MM.1S (cell line): ENCODE measurements around the gene GAS7.

Experiments used
- DNase-seq: peaks from one replicate; pipeline ENCODE4 v3.0.0-alpha.2; 2015
- H2AFZ ChIP-seq: fragments of 300-600 bp; sonication (generic); 2 replicates; pipeline ENCODE4 v1.6.0; 2016; ENCODE audit warnings: antibody characterized with exemption, low read length
- H3F3A ChIP-seq: fragments of 300-600 bp; sonication (generic); 2 replicates; pipeline ENCODE4 v1.6.1; 2016; ENCODE audit warnings: mild to moderate bottlenecking, antibody characterized with exemption, low read length, moderate library complexity, mixed read lengths; ENCODE audit not compliant: insufficient read depth
- H3K27ac ChIP-seq: fragments of 300-600 bp; sonication (generic); 2 replicates; pipeline ENCODE4 v1.5.1; 2016; ENCODE audit warnings: mild to moderate bottlenecking, low read length
- H3K27me3 ChIP-seq: fragments of 300-600 bp; sonication (generic); replicated peaks from 2 replicates; pipeline ENCODE4 v1.6.0; 2016; ENCODE audit warnings: low read length; ENCODE audit not compliant: insufficient read depth
- H3K36me3 ChIP-seq: fragments of 300-600 bp; sonication (generic); replicated peaks from 2 replicates; pipeline ENCODE4 v1.6.1; 2016; ENCODE audit warnings: mild to moderate bottlenecking, low read length, mixed read lengths; ENCODE audit not compliant: insufficient read depth
- H3K4me1 ChIP-seq: fragments of 300-600 bp; sonication (generic); 2 replicates; pipeline ENCODE4 v1.6.1; 2016; ENCODE audit warnings: low read length, mixed read lengths
- H3K4me2 ChIP-seq: fragments of 300-600 bp; sonication (generic); 2 replicates; pipeline ENCODE4 v1.6.0; 2016; ENCODE audit warnings: low read depth, low read length
- H3K4me3 ChIP-seq: fragments of 300-600 bp; sonication (generic); 2 replicates; pipeline ENCODE4 v1.5.1; 2016; ENCODE audit warnings: low read length, mixed read lengths
- H3K79me2 ChIP-seq: fragments of 300-600 bp; sonication (generic); 2 replicates; pipeline ENCODE4 v1.6.1; 2016; ENCODE audit warnings: mixed run types, low read length, mixed read lengths
- H3K9ac ChIP-seq: fragments of 300-600 bp; sonication (generic); 2 replicates; pipeline ENCODE4 v1.6.1; 2016; ENCODE audit warnings: low read length, mixed read lengths
- H3K9me2 ChIP-seq: fragments of 300-600 bp; sonication (generic); replicated peaks from 2 replicates; pipeline ENCODE4 v1.6.1; 2016; ENCODE audit warnings: mild to moderate bottlenecking, low read length, mixed read lengths; ENCODE audit not compliant: insufficient read depth
- H3K9me3 ChIP-seq: fragments of 300-600 bp; sonication (generic); replicated peaks from 2 replicates; pipeline ENCODE4 v1.6.1; 2016; ENCODE audit warnings: mild to moderate bottlenecking, low read length, mixed read lengths; ENCODE audit not compliant: insufficient read depth
- H4K20me1 ChIP-seq: fragments of 300-600 bp; sonication (generic); 2 replicates; pipeline ENCODE4 v1.6.1; 2016; ENCODE audit warnings: mild to moderate bottlenecking, low read length, moderate library complexity, mixed read lengths; ENCODE audit not compliant: insufficient read depth
- EZH2 ChIP-seq: fragments of 300-600 bp; sonication (generic); optimal IDR thresholded peaks from 2 replicates; pipeline ENCODE3; 2017; ENCODE audit warnings: low read depth, mild to moderate bottlenecking, antibody characterized with exemption, low read length, mixed read lengths
- EZH2phosphoT487 ChIP-seq: fragments of 300-600 bp; sonication (generic); IDR thresholded peaks from 2 replicates; pipeline ENCODE4 v1.6.1; 2018; ENCODE audit warnings: antibody characterized with exemption, low read length
- TF ChIP-seq, protein P1 (sequence below): fragments of 300-600 bp; sonication (generic); IDR thresholded peaks from 2 replicates; pipeline ENCODE4 v1.5.1; 2016; ENCODE audit warnings: antibody characterized with exemption, low read length, mixed read lengths

GAS7 gene

DNA sequence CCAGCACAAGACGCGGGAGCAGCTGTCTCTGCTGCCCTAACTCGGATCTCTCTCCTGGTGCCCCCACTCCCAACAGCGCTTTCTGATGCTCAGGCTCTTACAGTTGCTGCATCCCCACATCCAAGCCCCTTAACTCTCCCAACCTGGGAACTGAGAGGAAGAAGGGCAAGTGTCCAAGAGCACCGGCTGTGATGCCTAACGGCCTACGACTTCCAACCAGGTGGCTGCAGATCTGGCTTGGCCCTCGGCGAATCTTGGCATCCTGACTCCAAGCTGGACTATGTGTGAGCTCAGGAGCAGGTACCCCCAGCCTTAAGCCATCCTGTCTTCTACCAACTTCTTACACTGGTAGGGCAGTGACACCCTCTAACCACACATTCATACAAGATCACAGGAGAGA lies 255.1 kb downstream of the GAS7 start:
- Histone ChIP-seq H3K4me3 (no peak overlapping the region), H3K27me3 (no peaks in the 10 kb centered on the region), H3K79me2 (no peaks in the 10 kb centered on the region), H2AFZ (no peak overlapping the region), H3K4me2 (no peak overlapping the region), H3F3A (no peaks in the 10 kb centered on the region), H3K4me1 (no peaks in the 10 kb centered on the region), H3K9me2 (no peaks in the 10 kb centered on the region), H3K27ac (no peak overlapping the region), H3K9ac (no peak overlapping the region), H3K36me3 (no peaks in the 10 kb centered on the region), H3K9me3 (no peaks in the 10 kb centered on the region), H4K20me1 (no peaks in the 10 kb centered on the region)
- TF ChIP-seq EZH2phosphoT487 (no peak), EZH2 (no peak)
- TF ChIP-seq, protein P1, sequence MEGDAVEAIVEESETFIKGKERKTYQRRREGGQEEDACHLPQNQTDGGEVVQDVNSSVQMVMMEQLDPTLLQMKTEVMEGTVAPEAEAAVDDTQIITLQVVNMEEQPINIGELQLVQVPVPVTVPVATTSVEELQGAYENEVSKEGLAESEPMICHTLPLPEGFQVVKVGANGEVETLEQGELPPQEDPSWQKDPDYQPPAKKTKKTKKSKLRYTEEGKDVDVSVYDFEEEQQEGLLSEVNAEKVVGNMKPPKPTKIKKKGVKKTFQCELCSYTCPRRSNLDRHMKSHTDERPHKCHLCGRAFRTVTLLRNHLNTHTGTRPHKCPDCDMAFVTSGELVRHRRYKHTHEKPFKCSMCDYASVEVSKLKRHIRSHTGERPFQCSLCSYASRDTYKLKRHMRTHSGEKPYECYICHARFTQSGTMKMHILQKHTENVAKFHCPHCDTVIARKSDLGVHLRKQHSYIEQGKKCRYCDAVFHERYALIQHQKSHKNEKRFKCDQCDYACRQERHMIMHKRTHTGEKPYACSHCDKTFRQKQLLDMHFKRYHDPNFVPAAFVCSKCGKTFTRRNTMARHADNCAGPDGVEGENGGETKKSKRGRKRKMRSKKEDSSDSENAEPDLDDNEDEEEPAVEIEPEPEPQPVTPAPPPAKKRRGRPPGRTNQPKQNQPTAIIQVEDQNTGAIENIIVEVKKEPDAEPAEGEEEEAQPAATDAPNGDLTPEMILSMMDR: no peak
- DNase-seq: no peak

DNA sequence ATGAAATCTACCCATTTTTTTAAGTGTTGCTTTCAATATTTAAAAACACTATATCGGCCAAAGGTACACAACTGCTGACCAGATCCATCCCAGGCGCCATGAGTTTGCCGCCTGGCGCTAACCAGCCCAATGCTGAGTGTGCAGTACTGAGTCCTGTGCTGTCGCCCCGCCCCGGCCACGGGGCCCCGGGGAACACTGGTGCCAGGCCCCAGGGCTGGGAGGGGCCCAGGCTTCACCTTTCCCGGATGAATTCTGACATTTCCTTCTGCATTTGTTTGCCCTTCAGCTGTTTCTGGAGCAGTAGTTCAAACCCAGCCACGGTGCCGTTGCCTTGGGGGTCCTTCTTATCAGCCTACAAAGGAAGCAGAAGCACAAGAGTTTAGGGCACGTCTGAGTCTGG lies 255.5 kb downstream of the GAS7 start:
- H3K9me2 ChIP-seq: no peaks in the 10 kb centered on the region
- no peaks in the 10 kb centered on the region for H3K27me3 ChIP-seq
- no peak overlapping the region for H3K27ac ChIP-seq
- no peak overlapping the region for H3K9ac ChIP-seq
- no peak overlapping the region for H3K4me2 ChIP-seq
- no peaks in the 10 kb centered on the region for H3K36me3 ChIP-seq
- no peak overlapping the region for H3K4me3 ChIP-seq
- no peak for DNase-seq
- H4K20me1 ChIP-seq: no peaks in the 10 kb centered on the region
- TF ChIP-seq EZH2phosphoT487 (no peak), EZH2 (no peak)
- TF ChIP-seq, protein P1: no peak
- H3F3A ChIP-seq: no peaks in the 10 kb centered on the region
- no peaks in the 10 kb centered on the region for H3K4me1 ChIP-seq
- no peaks in the 10 kb centered on the region for H3K9me3 ChIP-seq
- H3K79me2 ChIP-seq: no peaks in the 10 kb centered on the region
- no peak overlapping the region for H2AFZ ChIP-seq

DNA sequence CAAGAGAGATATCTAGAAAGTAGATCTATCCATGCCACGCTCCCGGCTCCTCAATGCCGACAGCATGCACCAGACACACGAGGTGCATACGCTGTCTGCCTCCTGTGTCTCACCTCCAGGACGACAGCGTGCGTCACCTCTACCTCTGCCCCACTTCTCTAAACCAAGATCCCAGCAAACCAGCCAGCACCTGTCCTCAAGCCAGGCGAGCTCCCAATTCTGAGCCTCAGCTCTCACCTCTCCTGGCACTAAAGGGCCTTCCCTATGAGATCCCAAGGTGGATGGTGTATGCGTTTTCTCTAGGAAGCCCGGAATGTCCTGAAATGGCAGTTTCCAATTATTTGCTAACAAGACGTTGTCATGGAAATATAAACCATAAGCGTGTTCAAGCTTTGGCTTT lies 257.1 kb downstream of the GAS7 start:
- Histone ChIP-seq H3K9ac (no peak overlapping the region), H3K4me1 (no peaks in the 10 kb centered on the region), H3K4me3 (no peak overlapping the region), H3K9me3 (no peaks in the 10 kb centered on the region), H3K36me3 (no peaks in the 10 kb centered on the region), H3K9me2 (no peaks in the 10 kb centered on the region), H4K20me1 (no peaks in the 10 kb centered on the region), H3K27me3 (no peaks in the 10 kb centered on the region), H3K79me2 (no peaks in the 10 kb centered on the region), H3K27ac (no peak overlapping the region), H3K4me2 (no peak overlapping the region), H2AFZ (no peak overlapping the region), H3F3A (no peaks in the 10 kb centered on the region)
- no peak for TF ChIP-seq EZH2phosphoT487
- no peak for DNase-seq

DNA sequence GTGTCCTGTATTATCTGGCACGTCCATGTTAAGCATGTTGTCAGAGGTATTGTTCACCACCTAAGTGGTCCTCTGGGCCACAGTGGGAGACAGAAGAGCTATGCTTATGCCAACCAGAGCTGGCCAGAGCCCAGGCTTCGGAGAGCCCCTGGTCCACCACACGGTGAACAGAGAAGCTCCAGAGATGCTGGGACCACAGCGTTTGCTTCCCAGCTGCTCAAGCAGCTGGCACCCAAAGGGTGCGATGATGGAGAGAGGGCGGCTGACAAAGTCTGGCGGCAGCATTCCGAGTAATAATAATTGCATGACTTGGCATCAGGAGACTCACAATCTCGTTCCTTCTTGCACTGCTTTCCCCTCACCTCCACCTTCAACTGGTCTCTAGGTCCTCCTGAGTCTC lies 257.6 kb downstream of the GAS7 start:
- H3K36me3 ChIP-seq: no peaks in the 10 kb centered on the region
- no peak overlapping the region for H3K4me3 ChIP-seq
- TF ChIP-seq, protein P1: no peak
- TF ChIP-seq EZH2phosphoT487: no peak
- no peaks in the 10 kb centered on the region for H3K9me2 ChIP-seq
- H4K20me1 ChIP-seq: no peaks in the 10 kb centered on the region
- no peak overlapping the region for H3K9ac ChIP-seq
- no peaks in the 10 kb centered on the region for H3K27me3 ChIP-seq
- no peaks in the 10 kb centered on the region for H3F3A ChIP-seq
- no peak for DNase-seq
- no peak overlapping the region for H3K27ac ChIP-seq
- no peaks in the 10 kb centered on the region for H3K4me1 ChIP-seq
- H3K4me2 ChIP-seq: no peak overlapping the region
- H3K79me2 ChIP-seq: no peaks in the 10 kb centered on the region
- H2AFZ ChIP-seq: no peak overlapping the region
- no peaks in the 10 kb centered on the region for H3K9me3 ChIP-seq
